NT2/D1 (cell line): ENCODE measurements around the gene GCK.

Experiments
- DNase-seq: peaks from one replicate; pipeline ENCODE4 v3.0.0-alpha.2; 2011; ENCODE audit warnings: low read depth, low spot score
- H3K27me3 ChIP-seq: 2 replicates; pipeline ENCODE4 v1.6.0; 2011; ENCODE audit warnings: mild to moderate bottlenecking; ENCODE audit not compliant: insufficient read length, insufficient read depth
- H3K36me3 ChIP-seq: 2 replicates; pipeline ENCODE4 v1.6.1; 2011; ENCODE audit warnings: mild to moderate bottlenecking, low read length, mixed read lengths; ENCODE audit not compliant: insufficient read depth, insufficient read length
- H3K4me1 ChIP-seq: 2 replicates; pipeline ENCODE4 v1.5.1; 2011; ENCODE audit not compliant: insufficient read depth, insufficient read length
- H3K4me3 ChIP-seq: 2 replicates; pipeline ENCODE4 v1.5.1; 2011; ENCODE audit warnings: low read depth; ENCODE audit not compliant: insufficient read length
- H3K9ac ChIP-seq: 2 replicates; pipeline ENCODE4 v1.6.0; 2011; ENCODE audit warnings: low read depth; ENCODE audit not compliant: insufficient read length
- H3K9me3 ChIP-seq: 2 replicates; pipeline ENCODE4 v1.5.1; 2011; ENCODE audit warnings: mild to moderate bottlenecking, low read length; ENCODE audit not compliant: insufficient read depth
- SUZ12 ChIP-seq: IDR thresholded peaks from 2 replicates; pipeline ENCODE4 v1.6.1; 2011; ENCODE audit not compliant: insufficient read length, insufficient read depth; ENCODE audit errors: extremely low read depth
- YY1 ChIP-seq: IDR thresholded peaks from 2 replicates; pipeline ENCODE4 v1.6.1; 2011; ENCODE audit not compliant: insufficient read length, insufficient read depth
- ZNF274 ChIP-seq: IDR thresholded peaks from 2 replicates; pipeline ENCODE4 v1.6.1; 2011; ENCODE audit warnings: mild to moderate bottlenecking, low read depth, low read length

The GCK gene

DNA sequence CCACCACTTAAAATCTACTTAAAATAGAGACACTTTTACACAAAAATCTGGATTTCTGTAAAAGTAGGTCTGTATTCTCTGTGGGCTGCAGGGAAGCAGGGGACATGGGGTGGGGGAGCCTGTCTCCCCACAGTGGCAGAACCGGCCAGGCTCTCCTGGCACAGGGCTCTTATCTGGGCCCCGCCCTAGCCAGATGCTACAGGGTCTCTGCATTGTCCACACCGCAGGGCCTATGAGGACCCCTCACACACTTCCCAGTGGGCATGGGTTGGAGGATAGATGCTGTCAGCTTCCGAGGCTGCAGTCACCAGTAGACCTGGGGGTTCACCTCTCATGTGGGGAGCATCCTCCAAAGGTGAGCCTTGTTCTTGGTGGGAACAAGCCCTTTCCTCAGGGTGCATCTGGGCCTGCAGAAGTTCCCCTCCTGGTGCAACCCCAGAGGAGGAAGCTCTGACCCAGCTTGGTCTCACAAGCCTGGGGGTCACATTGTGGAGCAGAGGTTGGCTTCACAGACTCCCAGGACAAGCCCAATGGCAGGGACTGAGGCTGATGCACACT lies 32.7 kb downstream of the GCK start:
- H3K4me1 ChIP-seq, result peaks cover 12% of the 10 kb centered on the region
- H3K4me3 ChIP-seq, result no peak overlapping the region
- H3K36me3 ChIP-seq, result no peaks in the 10 kb centered on the region
- TF ChIP-seq YY1, result no peak
- H3K27me3 ChIP-seq, result no peaks in the 10 kb centered on the region
- H3K9ac ChIP-seq, result no peak overlapping the region
- H3K9me3 ChIP-seq, result no peaks in the 10 kb centered on the region
- DNase-seq, result no peak

DNA sequence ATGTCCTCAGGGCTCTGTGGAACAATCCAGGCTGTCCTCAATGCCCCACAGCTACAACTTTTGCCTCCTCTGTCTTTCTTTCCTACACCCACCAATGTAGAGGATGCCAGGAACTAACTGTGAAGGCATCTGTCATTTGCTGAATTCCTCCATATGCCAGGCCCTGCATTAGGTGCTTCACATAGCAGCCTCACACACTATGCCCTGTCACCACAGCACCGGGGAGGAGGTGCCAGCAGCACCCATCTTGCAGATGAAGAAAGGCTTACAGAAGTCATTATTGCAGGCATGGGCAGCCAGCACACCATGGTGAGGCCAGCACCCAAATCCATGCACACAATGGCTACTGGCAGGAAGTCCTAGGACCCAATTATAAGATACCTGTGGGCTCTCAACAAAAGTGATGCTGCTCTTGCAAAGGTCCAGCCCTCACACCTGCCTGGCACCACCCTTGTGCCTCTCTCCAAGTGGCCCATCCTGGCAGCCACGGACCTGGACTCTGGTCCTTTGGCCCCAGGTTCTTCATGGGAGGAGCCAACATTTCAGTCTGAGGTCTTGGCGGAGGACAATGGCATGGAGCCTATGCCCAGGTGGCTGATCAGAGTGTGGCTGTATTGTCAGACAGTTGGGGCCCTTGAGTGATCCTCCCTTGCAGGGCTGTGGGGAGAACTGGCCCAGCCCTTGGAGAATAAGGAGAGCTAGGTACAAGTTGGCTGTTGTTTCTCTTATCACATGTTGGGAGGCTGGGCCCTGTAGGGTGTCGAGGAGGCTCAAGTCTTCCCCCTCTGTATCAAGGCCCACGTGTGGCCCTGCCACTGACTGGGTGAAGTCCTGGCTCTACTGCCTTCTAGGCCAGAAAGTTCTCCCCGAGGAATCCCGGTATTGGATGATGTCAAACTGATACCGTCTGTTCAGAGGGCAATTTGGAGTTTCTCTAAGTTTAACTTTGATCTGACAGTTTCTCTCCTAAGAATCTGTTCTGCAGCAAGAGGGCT lies 33.8 kb downstream of the GCK start:
- Histone ChIP-seq H3K9me3 (no peaks in the 10 kb centered on the region), H3K9ac (no peak overlapping the region), H3K36me3 (no peaks in the 10 kb centered on the region), H3K4me1 (peaks cover 12% of the 10 kb centered on the region), H3K4me3 (no peak overlapping the region), H3K27me3 (peaks cover 3% of the 10 kb centered on the region)
- DNase-seq, result no peak
- TF ChIP-seq ZNF274 (no peak), YY1 (no peak), SUZ12 (no peak)

DNA sequence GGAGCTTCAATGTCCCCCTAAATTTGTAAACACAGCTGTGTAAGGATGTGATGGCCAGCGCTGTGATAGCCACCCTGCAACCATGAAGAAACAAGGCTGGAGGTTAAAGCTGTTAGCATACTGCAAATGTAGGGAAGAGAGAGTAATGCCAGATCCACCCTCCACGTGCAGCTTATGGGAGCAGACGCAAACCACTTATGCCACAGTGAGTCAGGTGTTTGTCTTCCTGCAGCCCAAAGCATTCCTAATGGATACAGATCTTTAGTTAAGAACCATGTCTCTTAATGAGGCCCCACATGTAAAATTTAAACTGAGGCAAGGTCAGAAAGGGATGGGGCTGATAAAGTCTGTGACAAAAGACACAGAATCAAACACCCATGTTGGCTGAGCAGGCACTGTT lies 34.5 kb downstream of the GCK start:
- DNase-seq, result no peak
- H3K9me3 ChIP-seq, result no peaks in the 10 kb centered on the region
- peaks cover 12% of the 10 kb centered on the region for H3K4me1 ChIP-seq

DNA sequence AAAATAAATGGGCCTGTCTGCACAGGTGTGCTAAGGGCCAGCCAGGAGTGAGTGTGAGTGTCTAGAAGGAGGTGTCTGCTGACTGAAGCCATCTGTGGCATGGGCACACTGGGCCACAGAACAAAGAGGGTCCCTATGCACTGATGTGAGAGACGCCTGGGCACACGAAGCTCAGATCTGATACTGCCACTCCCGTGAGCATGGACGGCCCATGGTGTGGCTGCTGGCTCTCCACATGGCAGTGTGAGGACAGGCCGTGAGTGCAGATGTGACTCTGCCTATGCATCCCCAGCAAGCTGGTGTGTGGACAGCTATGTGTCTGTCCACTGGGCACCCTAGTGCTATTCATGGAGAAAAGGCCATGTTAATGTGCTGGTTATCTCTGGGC lies 35.3 kb downstream of the GCK start:
- no peak overlapping the region for H3K4me3 ChIP-seq
- H3K4me1 ChIP-seq, result peaks cover 12% of the 10 kb centered on the region
- no peak overlapping the region for H3K9ac ChIP-seq
- H3K27me3 ChIP-seq, result peaks cover 3% of the 10 kb centered on the region
- no peak for TF ChIP-seq YY1
- no peak for TF ChIP-seq SUZ12
- no peak for TF ChIP-seq ZNF274
- H3K9me3 ChIP-seq, result no peaks in the 10 kb centered on the region
- no peaks in the 10 kb centered on the region for H3K36me3 ChIP-seq
- no peak for DNase-seq

More for the DNA sequence above, 34.5 kb downstream of the GCK start:
- TF ChIP-seq SUZ12 (no peak), ZNF274 (no peak), YY1 (no peak)
- Histone ChIP-seq H3K36me3 (no peaks in the 10 kb centered on the region), H3K27me3 (peaks cover 3% of the 10 kb centered on the region), H3K9ac (no peak overlapping the region), H3K4me3 (no peak overlapping the region)

- Histone ChIP-seq H3K4me3 (no peak overlapping the region), H3K4me1 (peaks cover 10% of the 10 kb centered on the region), H3K36me3 (no peaks in the 10 kb centered on the region), H3K9ac (no peak overlapping the region), H3K27me3 (peaks cover 3% of the 10 kb centered on the region), H3K9me3 (no peaks in the 10 kb centered on the region)
- TF ChIP-seq SUZ12, result no peak
- TF ChIP-seq YY1, result no peak
- TF ChIP-seq ZNF274, result no peak
- no peak for DNase-seq
Measured at GRCh38 chr7:44152971-44153947, 36.0 kb downstream of the GCK start.

GRCh38 chr7:44151956-44152355 lies 37.3 kb downstream of the GCK start:
- DNase-seq, result no peak
- Histone ChIP-seq H3K4me1 (peaks cover 5% of the 10 kb centered on the region), H3K9ac (no peak overlapping the region), H3K4me3 (no peak overlapping the region), H3K36me3 (no peaks in the 10 kb centered on the region), H3K9me3 (no peaks in the 10 kb centered on the region), H3K27me3 (peaks cover 3% of the 10 kb centered on the region)
- TF ChIP-seq ZNF274 (no peak), YY1 (no peak), SUZ12 (no peak)
